Measurements from ENCODE around the gene ISCU.
"Not testable (repeated sequence)": the region's sequence is repeated elsewhere in the genome, so short reads cannot be mapped to it uniquely, and the experiment has no call there.

The ISCU gene

DNA sequence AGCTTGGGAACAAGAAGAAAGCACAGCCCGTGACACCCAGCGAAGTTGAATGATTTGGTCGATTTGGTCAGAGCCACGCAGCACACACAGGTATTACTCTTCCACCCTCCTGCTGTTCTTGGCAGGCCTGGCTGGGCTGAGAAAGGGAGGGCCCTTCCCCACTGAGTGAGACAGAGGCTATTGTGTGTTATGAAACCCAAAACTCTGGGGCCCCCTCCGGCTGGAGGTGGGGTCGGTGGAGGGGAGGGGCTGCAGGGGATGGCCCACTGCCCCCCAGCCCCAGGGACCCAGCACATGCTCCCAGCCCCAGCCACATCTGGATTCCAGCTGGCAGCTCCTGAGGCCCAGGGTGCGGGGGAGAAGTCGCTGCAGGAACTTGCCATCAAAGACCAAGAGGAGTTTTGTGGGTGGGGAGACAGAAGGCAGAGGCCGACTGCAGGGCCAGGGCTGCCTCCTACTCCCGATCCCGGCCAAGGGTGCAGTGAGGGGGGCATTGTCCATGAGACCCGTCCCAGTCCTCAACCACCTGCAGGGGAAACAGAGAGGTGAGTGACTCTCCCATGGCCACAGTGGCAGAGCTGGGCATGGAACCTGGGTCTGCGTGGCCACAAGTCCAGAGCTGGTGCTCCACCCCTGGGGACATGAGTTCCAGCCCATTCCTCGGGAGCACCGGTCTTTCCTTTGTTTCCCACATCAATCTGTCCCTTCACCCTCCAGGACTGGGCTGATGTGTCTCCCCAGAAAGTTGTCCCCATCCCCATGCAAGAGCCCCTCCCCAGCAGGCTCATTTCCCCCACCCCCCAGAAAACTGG is 26.8 kb downstream of the ISCU start:
- no peak for DNase-seq (ENCODE audit: low read depth in 2 of 2)

DNA sequence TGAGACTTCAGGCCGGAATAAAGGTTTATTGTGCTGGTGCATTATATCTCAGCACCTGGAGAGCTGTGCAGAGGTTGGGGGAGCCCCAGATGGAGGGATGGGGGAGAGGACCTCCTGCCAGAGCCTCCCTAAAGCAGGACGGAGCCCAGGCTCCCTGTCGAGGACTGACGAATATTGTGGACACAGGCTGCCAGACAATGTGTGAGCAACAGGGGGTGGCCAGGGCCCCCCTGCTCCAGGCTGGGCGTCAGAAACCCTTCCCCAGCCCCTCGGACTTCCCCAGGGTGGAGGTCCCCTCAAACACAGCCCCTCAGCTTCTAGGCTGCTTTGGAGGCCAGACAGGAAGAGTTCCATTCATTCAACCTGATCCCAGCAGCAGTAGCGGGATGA is 27.4 kb downstream of the ISCU start:
- no peak for DNase-seq (ENCODE audit: low read depth in 2 of 2)

DNA sequence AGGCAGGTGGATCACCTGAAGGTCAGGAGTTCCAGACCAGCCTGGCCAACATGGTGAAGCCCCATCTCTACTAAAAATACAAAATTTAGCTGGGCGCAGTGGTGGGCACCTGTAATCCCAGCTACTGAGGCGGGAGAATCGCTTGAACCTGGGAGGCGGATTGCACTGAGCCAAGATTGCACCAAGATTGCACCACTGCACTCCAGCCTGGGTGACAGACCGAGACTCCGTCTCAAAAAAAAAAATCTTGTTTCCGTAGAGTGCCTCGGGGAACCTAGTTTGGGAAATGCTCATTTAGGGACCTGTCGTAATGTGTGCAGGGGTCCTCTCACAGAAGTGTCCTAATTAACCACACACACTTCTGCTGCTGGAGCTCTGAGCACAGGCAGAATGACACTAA is 28.1 kb downstream of the ISCU start:
- DNase-seq (ENCODE audit: low read depth in 2 of 2): not testable (repeated sequence)

DNA sequence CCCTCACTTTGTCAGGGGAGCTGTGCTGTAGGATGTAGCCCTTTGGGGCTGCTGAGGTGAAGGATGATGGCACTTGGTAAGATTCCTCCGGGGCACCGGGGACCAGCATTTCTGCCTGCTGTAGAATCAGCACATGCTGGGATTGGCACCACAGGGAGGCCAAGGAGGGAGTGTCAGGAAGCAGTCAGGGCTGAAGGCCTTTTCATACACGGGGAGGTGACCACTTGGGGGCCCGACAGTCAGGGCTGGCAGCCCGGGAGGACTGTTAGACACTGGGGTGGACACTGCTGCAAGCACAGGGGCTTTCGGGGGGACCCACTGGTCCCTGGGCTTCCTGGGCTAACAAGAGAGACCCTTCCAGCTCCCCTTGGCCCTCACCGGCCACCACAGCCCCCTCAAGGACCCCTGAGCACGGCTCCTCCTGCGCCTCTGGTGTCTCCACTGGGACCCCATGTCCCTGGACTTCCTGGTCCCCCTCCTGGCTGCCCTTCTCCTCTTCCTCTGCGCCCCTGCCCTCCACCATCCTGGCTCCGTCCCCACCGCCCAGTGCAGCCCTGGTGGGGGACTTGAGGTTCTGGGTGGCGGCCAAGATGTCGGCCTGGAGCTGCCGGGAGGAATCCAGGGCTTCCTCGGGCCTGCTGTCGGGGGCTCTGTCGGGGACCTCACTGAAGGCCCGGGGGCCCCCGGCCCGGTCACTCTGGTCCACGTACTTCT is 29.0 kb downstream of the ISCU start:
- DNase-seq (ENCODE audit: low read depth in 2 of 2): no peak

DNA sequence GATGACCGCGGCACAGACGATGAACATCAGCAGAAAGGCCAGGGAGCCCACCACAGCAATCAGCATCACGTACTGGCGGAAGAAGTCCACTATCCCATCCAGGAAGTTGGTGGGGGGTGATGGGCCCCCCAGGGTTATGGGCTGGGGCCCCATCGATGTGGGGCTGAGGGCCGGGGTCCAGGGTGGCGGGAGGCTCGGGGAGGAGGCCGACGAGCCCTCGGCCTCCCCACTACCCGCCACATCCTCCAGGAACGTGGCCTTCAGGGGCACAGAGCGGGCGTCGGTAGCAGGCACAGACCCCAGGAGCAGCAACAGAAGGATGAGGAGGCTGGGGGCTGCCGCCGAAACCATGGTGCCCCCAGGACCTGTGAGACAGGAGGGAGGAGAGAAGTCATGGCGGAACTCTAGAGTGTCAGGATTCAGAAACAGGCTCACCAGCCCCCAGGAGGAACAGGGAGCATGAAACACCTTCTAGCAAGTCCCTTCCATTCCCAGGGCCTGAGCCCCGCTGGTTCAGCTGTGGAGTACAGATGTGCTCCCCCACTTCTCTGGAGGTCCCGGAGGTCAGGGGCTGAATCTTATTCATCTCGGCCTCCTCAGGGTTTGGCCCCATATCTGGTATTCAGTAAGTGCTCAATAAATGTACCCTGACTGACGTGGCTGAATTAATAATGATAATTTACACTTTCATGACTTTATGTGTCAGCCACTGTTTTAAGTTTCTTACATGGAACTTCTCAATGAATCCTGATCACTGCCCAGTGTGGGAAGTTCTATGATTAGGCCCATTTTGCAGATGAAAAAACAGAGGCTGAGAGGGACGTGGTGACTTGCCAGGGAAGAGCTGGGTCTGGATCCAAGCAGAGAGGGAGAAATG is 29.9 kb downstream of the ISCU start:
- DNase-seq (ENCODE audit: low read depth in 2 of 2): no peak

DNA sequence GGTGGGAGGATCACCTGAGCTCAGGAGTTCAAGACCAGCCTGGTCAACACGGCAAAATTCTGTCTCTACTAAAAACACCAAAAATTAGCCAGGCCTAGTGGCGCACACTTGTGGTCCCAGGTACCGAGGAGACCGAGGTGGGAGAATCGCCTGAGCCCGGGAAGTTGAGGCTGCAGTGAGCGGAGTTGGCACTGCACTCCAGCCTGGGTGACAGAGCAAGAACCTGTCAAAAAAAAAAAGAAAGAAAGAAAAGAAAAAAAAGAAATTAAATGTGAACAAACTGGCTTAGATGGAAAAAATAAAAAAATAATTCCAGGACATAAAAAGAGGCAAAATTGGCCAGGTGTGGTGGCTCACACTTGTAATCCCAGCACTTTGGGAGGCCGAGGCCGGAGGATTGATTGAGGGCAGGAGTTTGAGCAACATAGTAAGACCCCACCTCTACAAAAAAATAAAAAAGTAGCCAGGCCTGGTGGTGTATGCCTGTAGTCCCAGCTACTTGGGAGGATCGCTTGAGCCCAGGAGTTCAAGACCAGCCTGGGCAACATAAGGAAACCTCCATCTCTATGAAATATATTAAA is 32.0 kb downstream of the ISCU start:
- DNase-seq (ENCODE audit: low read depth in 2 of 2): no peak

DNA sequence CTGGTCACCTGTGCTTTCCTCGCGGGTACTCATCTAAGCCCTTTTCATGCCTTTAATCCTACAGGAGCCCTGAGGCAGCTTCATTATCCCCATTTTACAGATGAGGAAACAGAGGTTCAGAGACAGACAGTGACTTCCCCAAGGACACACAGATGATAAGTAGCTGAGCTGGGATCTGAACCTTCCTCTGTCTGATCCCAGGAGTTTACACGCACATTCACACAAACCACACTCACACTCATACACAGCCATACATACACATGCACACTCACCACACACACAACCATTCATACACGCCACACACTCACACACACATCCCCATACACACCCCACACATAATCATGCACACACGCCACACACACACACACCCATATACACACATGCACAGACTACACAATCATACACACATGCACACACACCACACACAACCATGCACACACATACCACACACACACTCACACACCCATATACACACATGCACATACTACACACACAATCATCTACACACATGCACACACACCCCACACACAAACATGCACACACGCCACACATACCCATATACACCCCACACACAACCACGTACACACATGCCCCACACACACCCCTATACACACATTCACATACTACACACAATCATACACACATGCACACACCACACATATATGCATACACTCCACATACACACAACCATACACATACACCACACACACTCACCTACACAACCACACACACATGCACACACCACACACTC is 32.7 kb downstream of the ISCU start:
- DNase-seq (ENCODE audit: low read depth in 2 of 2): no peak

DNA sequence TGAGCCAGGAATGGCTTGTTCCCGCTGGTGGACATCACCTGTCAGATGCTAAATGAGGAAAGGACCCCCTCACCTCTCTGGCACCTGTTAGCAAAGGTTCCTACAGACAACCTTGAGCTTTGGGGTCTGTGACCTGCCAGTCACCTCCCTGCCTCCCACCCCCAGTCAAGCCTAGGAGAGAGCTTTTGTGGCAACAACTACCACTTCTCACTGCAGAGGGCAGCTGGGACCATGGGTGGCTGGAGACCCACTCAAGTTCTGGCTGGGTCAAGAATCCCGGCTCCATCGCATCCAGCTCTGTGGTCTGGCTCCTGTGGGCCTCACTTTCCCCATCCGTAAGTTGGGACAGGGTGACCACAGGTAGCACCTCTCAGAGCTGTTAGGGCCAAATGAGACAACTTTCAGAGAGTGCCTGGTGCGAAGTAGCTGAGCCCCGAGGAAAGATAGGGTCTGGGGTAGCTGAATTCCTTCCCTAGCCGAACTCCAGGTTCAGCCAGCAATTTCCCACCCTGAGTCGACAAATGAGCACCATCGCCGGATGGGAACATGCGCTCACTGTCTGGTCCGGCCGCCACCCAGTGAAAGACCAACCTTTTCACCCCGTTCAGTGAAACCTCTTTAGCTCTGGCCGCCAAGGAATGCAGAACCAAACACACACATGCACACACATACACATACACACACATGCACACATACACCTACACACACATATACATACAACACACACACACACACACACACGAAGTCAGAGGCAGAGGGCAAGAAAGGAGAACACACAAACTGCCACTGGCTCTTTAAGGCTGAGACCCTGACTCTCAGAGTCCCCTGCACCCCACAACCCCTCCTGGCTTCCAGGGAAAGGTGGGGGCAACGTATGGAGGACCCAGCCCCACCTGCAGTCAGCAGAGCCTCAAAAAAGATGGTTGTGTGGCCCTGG is 33.6 kb downstream of the ISCU start:
- DNase-seq (ENCODE audit: low read depth in 2 of 2): no peak

DNA sequence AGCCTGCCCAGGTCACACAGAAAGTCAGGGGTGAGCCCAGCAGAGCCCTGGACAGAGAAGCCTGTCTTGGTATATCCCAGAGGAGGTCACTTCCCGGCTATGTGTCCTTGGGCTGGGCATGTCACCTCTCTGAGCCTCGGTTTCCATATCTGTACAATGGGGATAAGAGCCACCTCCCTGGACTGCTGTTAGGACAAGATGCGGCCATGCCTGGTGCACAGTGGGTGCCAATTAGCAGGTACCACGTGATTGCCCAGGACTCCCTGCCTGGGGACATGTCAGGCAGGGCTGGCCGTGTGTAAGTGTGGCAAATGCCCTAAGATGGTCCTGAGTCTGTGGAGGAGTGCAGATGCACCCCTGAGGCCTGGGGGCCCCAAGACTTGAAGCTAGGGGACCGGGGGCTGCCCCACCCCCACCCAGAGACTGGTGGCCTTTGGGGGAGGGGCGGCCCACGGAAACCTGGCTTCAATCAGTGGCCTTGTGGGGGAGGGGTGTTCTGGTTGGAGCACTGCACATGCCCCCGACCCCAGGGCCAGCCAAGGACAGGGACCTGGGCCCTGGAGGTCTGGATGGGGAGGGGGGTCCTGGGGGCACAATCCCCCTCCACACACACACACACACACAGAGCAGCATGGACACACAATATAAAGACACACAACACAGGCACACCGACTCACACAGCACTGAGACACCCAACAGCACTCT is 34.6 kb downstream of the ISCU start:
- DNase-seq (ENCODE audit: low read depth in 2 of 2): no peak

DNA sequence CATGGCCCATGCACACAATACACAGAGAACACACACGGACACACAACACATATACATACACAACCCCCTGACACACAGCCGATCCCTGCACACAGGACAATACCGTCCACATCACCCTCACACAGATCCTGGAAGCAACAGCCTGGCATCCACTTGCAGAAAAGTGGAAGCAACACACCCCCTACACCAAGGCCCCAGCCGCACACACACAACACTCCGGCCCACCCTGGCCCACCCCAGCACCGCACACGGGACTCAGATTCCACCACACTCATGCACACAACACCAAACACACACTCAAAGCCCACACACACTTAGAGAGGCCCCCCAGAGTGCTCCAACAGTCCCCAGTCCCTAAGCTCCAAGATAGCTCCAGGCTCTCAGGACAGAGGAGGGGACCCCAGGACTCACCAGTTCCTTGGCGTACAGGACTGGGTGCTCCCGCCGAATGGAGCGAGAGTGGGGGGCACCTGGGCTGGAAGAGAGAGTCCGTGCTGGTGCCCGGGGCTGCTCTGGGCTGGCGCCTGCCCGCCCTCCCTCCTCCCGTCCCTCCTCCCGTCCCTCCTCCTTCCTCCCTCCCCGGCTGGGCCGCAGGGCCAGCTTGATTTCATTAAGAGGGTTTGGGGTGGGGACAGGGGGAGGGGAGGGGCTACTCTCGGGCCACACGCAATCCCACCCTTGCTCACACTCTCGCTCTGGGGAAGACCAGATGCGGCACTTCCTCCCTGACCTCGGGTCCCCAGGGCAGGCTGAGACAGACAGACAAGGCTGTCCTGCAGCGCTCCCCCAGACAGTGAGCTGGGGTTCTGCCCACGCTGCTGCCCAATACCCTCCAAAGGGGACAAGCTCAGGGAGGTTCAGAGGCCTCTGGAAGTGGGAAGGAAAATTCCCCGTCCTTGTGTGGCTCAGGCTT is 35.4 kb downstream of the ISCU start, which contains the start of gene TMEM119:
TSS of gene TMEM119 (minus strand) at position 526 of the 913 bp plus-strand sequence. CDS start 5,701 bp downstream, outside the sequence.
- DNase-seq (ENCODE audit: low read depth in 2 of 2): no peak

DNA sequence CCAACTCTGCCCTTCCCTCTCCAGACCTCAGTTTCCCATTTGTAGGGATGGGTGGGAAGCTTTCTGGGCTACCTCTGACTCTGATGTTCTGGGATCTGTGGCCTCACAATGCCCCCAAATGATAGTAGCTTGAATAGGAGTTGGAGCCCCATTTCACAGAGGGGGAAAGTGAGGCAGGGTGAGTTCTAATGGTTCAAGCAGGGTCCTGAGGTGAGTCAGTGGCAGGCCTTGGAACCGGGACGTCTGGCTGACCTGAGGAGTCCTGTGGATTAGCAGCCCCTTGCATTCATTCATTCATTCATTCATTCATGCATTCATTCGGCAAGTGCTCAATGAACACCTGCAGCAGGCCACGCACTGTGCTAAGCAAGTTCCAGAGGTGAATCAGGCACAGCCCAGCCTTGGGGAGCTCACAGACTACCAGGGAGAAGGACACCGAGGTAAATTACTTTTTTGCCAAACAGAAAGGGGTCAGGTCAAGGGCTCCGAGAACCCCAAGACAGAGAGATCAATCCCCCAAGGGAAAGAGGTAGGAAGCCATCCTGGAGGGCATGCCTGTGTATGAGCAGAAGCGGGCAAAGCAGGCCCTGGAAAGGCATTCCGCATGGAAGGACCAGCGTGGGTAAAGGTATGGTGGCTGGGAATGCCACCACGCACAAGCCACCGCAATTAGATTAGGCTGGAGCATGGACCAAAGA is 36.3 kb downstream of the ISCU start:
- DNase-seq (ENCODE audit: low read depth in 2 of 2): no peak

DNA sequence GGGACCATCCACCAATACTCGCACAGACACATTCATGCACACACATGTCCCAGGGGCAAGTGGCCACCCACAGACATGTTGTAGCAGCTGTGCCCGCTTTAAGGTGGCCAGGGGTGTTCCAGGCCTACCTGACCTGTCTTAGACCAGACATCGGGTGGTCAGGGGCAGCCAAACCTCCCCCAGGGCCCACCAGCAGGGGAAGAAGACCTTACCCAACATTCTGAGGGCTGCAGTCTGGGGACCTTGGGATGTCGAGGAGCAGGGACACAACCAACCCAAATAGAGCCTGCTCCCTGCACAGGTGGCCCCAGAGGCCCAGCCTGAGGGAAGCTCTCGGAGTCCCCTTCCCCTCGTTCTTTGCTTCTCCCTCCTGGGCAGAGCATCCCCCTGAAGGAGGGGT is 37.1 kb downstream of the ISCU start:
- DNase-seq (ENCODE audit: low read depth in 2 of 2): no peak

DNA sequence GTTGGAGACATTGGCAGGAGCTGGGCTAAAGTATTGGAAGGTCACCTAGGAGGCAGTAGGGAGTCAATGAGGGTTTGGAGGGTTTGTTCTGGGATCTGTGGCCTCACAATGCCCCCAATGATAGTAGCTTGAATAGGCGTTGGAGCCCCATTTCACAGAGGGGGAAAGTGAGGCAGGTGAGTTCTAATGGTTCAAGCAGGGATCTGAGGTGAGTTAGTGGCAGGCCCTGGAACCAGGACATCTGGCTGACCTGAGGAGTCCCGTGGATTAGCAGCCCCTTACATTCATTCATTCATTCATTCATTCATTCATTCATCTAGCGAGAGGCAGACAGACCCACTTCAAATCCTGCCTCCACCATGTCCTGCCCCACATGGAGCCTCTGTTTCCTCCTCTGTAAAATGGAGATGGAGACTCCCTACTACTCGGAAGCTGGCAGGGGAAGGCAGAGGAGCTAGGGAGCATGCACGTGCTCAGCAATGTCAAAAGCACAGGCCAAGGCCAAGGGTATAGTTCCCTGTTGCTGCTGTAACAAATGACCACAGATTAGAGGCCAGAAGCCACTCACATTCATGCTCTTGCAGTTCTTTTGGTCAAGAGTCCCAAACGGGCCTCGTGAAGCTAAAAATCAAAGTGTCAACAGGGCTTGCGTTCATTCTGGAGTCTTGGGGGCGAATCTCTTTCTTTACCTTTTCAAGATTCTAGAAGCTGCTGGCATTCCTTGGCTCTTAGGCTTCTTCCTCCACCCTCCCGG is 37.7 kb downstream of the ISCU start:
- DNase-seq (ENCODE audit: low read depth in 2 of 2): no peak

DNA sequence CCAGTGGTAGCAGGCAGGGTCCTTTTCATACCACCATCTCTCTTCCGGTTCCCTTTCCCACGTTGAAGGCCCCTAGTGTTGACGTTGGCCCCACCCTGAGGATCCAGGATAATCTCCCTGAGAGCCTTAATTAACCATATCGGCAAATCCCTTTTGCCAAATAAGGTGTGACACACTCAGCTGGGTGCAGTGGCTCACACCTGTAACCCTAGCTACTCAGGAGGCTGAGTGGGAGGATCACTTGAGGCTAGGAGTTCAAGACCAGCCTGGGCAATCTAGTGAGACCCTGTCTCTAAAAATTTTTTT is 38.3 kb downstream of the ISCU start:
- DNase-seq (ENCODE audit: low read depth in 2 of 2): no peak

DNA sequence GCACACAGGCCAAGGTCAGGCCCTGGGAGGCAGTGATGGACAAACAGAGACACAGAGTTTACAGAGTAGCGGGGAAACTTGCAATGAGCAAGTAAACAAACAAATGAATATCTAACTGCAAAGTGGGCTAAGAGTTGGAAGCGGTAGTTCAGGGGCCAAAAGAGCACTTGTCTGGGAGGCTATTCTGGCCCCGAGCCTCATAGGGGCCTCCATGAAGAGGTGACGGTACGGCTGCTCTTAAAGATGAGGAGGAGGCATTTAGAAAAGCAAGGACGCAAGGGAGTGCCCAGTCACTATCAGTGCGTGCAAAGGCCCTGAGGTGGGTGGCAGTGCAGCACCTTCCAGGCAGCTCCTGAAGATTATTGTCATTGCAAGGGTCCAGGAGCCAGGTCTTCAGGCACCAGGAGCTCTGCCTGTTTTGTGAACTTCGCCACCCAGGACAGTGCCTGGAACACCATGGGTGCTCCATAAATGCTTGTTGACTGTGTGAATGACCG is 39.9 kb downstream of the ISCU start:
- DNase-seq (ENCODE audit: low read depth in 2 of 2): no peak

DNA sequence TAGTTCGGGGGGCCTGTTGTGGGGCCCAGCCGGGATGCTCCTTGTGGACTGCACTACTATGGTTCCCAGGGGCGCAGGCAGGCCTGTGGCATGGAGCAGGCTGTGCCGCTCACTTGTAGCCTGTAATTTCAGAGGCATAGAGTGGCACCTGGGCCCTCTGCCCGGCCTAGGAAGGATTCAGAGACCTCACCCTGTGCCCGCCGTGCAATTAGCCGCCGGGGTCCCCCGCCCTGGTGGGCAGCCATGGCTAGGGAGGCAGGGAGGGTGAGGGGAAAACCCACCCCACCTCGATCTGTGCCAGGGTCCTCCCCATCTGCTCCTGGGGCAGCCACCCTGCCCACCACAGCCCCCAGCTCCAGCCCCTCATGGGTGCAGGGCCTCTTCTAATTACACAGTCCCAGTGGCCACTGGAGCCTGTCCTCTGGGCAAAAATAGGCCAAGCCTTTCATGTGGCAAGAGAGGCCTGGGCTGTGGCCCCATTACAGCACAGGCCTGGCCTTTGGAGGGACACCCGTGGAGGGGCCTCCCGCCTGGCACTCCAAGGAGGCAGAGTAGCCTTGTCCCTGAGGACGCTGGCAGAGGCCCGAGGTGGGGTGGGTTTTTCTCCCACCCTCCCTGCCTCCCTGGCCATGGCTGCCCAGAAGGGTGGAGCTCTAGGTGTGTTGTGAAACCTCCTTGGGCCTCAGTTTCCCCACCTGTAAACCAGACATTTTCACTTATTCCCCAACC is 40.7 kb downstream of the ISCU start:
- DNase-seq (ENCODE audit: low read depth in 2 of 2): no peak
